Endothelial cell of umbilical vein (primary cell): ENCODE measurements around the gene CMTM7. TPM values are rescaled to one million over a fixed set of nuclear protein-coding genes. Genes with fewer than 3 reads are reported as not detected.

ENCODE experiments used
- BruUV-seq: library from RNA; stranded (reverse); fragments of 400-500 nt; replicated peaks from 2 replicates; lab custom pipeline; 2021; lab: Mats Ljungman, UMichigan
- CTCF ChIA-PET: fragments of 300-600, 350-600 bp; sonication (Branson Sonifier 250); formaldehyde crosslinking; loops from one replicate; lab custom pipeline; 2021; ENCODE audit warnings: antibody characterized with exemption, inconsistent platforms; lab: Charles Lee
- POLR2A ChIA-PET: fragments of 300-600, 350-600 bp; sonication (Branson Sonifier 250); formaldehyde crosslinking; loops from one replicate; lab custom pipeline; 2021; ENCODE audit warnings: antibody characterized with exemption, inconsistent platforms; lab: Charles Lee
- DNase-seq: peaks from one replicate; pipeline ENCODE4 v3.0.0-alpha.2; 2011; ENCODE audit warnings: low read depth, low spot score
- FAIRE-seq: peaks from 2 replicates; lab custom pipeline; 2011; peaks lifted over from hg19 to GRCh38; lab: Jason Lieb, UNC
- H2AFZ ChIP-seq: 2 replicates; pipeline ENCODE4 v1.6.0; 2012; ENCODE audit warnings: low read depth, low read length, control low read depth, inconsistent platforms
- H3K27ac ChIP-seq: 2 replicates; pipeline ENCODE4 v1.5.1; 2011; ENCODE audit warnings: low read depth, mild to moderate bottlenecking, control low read depth, low read length, moderate library complexity; ENCODE audit not compliant: insufficient read depth
- H3K27me3 ChIP-seq, 2 experiments: 2 replicates each; pipeline versions ENCODE4 v1.6.0 to v1.6.1; 2011; ENCODE audit warnings: low read length in 2 of 2, mixed read lengths in 1 of 2; ENCODE audit not compliant: control insufficient read depth in 2 of 2, insufficient read depth in 2 of 2
- H3K36me3 ChIP-seq, 2 experiments: 2 replicates in 1 of 2; 3 replicates in 1 of 2; pipeline ENCODE4 v1.5.1; 2011; ENCODE audit warnings: low read length in 2 of 2, mild to moderate bottlenecking in 1 of 2, moderate library complexity in 1 of 2; ENCODE audit not compliant: control insufficient read depth in 2 of 2, insufficient read depth in 2 of 2; ENCODE audit errors: extremely low read depth in 1 of 2
- H3K4me1 ChIP-seq: 3 replicates; pipeline ENCODE4 v1.5.1; 2011; ENCODE audit warnings: mild to moderate bottlenecking, low read length; ENCODE audit not compliant: control insufficient read depth, insufficient read depth; ENCODE audit errors: extremely low read depth
- H3K4me2 ChIP-seq: 2 replicates; pipeline ENCODE4 v1.6.1; 2011; ENCODE audit warnings: low read length, control low read depth, mixed read lengths; ENCODE audit not compliant: insufficient read depth
- H3K4me3 ChIP-seq, 3 experiments: fragments of 200-600 bp in 1 of 3; sonication (generic), shearing (Covaris generic) in 1 of 3; replicated peaks in 1 of 3; 2 replicates each; pipeline ENCODE4 v1.5.1; 2011 to 2016; ENCODE audit warnings: control low read depth in 3 of 3, low read length in 3 of 3, mild to moderate bottlenecking in 2 of 3, inconsistent platforms in 1 of 3, low read depth in 1 of 3, moderate library complexity in 1 of 3; ENCODE audit not compliant: insufficient read depth in 1 of 3
- H3K79me2 ChIP-seq: 2 replicates; pipeline ENCODE4 v1.6.0; 2012; ENCODE audit warnings: low read length, inconsistent platforms; ENCODE audit not compliant: control insufficient read depth, insufficient read depth
- H3K9ac ChIP-seq: replicated peaks from 2 replicates; pipeline ENCODE3; 2011; ENCODE audit warnings: low read length, control low read depth; ENCODE audit not compliant: insufficient read depth; ENCODE audit errors: extremely low read depth
- H3K9me1 ChIP-seq: replicated peaks from 3 replicates; pipeline ENCODE4 v1.6.0; 2011; ENCODE audit warnings: mild to moderate bottlenecking, low read length; ENCODE audit not compliant: control insufficient read depth, insufficient read depth; ENCODE audit errors: extremely low read depth
- H3K9me3 ChIP-seq: replicated peaks from 2 replicates; pipeline ENCODE4 v1.5.1; 2012; ENCODE audit warnings: low read length, inconsistent platforms; ENCODE audit not compliant: control insufficient read depth, insufficient read depth
- H4K20me1 ChIP-seq: replicated peaks from 2 replicates; pipeline ENCODE3; 2011; ENCODE audit warnings: mild to moderate bottlenecking, low read length; ENCODE audit not compliant: control insufficient read depth, insufficient read depth; ENCODE audit errors: extremely low read depth
- CTCF ChIP-seq, 2 donors: IDR thresholded peaks; 1 replicate in 1 of 2; 2 replicates in 1 of 2; pipeline ENCODE4 v1.5.1; 2011; ENCODE audit warnings: low read length in 2 of 2, mild to moderate bottlenecking in 2 of 2, moderate library complexity in 2 of 2, control low read depth in 1 of 2, inconsistent platforms in 1 of 2, low read depth in 1 of 2; ENCODE audit not compliant: insufficient read depth in 1 of 2; ENCODE audit errors: extremely low read depth in 1 of 2
- EZH2 ChIP-seq: IDR thresholded peaks from 2 replicates; pipeline ENCODE4 v1.6.1; 2012; ENCODE audit warnings: borderline replicate concordance, low read depth, mild to moderate bottlenecking, moderate library complexity, low read length, inconsistent platforms; ENCODE audit not compliant: severe bottlenecking
- FOS ChIP-seq: IDR thresholded peaks from 2 replicates; pipeline ENCODE4 v1.6.1; 2011; ENCODE audit warnings: mild to moderate bottlenecking, low read length, moderate library complexity, borderline replicate concordance; ENCODE audit not compliant: insufficient read depth
- GATA2 ChIP-seq: IDR thresholded peaks from 2 replicates; pipeline ENCODE4 v1.7.0; 2011; ENCODE audit warnings: low read depth, mild to moderate bottlenecking, moderate library complexity, mixed read lengths, low read length; ENCODE audit not compliant: insufficient read length, insufficient read depth
- JUN ChIP-seq: IDR thresholded peaks from 2 replicates; pipeline ENCODE4 v1.6.1; 2011; ENCODE audit warnings: borderline replicate concordance, low read depth; ENCODE audit not compliant: insufficient read length, insufficient read depth
- MAX ChIP-seq: IDR thresholded peaks from 2 replicates; pipeline ENCODE4 v1.6.1; 2011; ENCODE audit not compliant: insufficient read depth, insufficient read length
- MYC ChIP-seq: IDR thresholded peaks from one replicate; pipeline ENCODE4 v1.6.1; 2011; ENCODE audit warnings: mild to moderate bottlenecking, low read depth, low read length
- POLR2A ChIP-seq: IDR thresholded peaks from 2 replicates; pipeline ENCODE4 v1.6.1; 2012; ENCODE audit warnings: low read depth, mild to moderate bottlenecking, control low read depth, low read length
- POLR2AphosphoS5 ChIP-seq: IDR thresholded peaks from 2 replicates; pipeline ENCODE4 v1.6.1; 2012; ENCODE audit warnings: low read depth, mild to moderate bottlenecking, control low read depth, low read length, moderate library complexity; ENCODE audit not compliant: insufficient read depth
- dilution Hi-C: fragments of 300-500 bp; cut with MboI; formaldehyde crosslinking; loops from one replicate; pipeline ENCODE4 v1.15.0; 2019; ENCODE audit warnings: low sequenced_read_pairs; ENCODE audit not compliant: extremely low pct_ligation_motif_present
- intact Hi-C: fragments of 100-400 bp; cut with micrococcal nuclease; formaldehyde crosslinking; loops from one replicate; pipeline ENCODE4 v1.10.0; 2022
- polyA plus RNA-seq, 4 experiments: library from polyadenylated mRNA; depleted of rRNA in 3 of 4; stranded (reverse) in 3 of 4; unstranded in 1 of 4; fragments of >200 nt; gene quantifications; 2 replicates each; pipeline versions ENCODE4 v1.2.1 to v1.2.3, GENCODE V29; 2011 to 2012; ENCODE audit warnings: missing spikeins in 1 of 4
- total RNA-seq: library from RNA; stranded (reverse); gene quantifications from 2 replicates; pipeline ENCODE4 v1.2.3, GENCODE V29; 2021

Gene CMTM7
- total and polyA plus RNA-seq, 2 donors (not counting 3 experiments of a cell fraction or from before 2014, with no cell fraction given), result 44.7 to 88.5 TPM

GRCh38 chr3:32410367-32411246 lies 19.0 kb downstream of the CMTM7 start:
- H3K27ac ChIP-seq, result no peak overlapping the region
- CTCF ChIA-PET, result interaction anchor here (0.9 to 1.8 kb wide), 5 partner anchors 10 to 59 kb away, joined by 3 to 7 read pairs (median 5); no protein-coding TSS in a partner anchor
- no peak overlapping the region for H3K9ac ChIP-seq
- no peak for DNase-seq
- H3K4me2 ChIP-seq, result no peak overlapping the region
- intact Hi-C loops (no loop called here), dilution Hi-C loops (no loop called here)
- no peak for TF ChIP-seq MYC
- TF ChIP-seq POLR2AphosphoS5, result no peak
- H3K27me3 ChIP-seq, result no peaks in the 10 kb centered on the region
- H3K9me3 ChIP-seq, result no peaks in the 10 kb centered on the region
- H3K4me1 ChIP-seq, result peaks cover 35% of the 10 kb centered on the region
- BruUV-seq, result no TSS peak
- POLR2A ChIA-PET, result no interaction called here
- no peak for FAIRE-seq
- H3K79me2 ChIP-seq, result peaks cover 54% of the 10 kb centered on the region
- H3K36me3 ChIP-seq, result no peaks in the 10 kb centered on the region
- H4K20me1 ChIP-seq, result no peaks in the 10 kb centered on the region
- H3K4me3 ChIP-seq, result no peak overlapping the region
- no peak overlapping the region for H2AFZ ChIP-seq
- no peaks in the 10 kb centered on the region for H3K9me1 ChIP-seq

- BruUV-seq, result no TSS peak
- intact Hi-C loops (no loop called here), dilution Hi-C loops (no loop called here)
- Histone ChIP-seq H3K4me3 (no peak overlapping the region), H3K79me2 (peaks cover 53% of the 10 kb centered on the region), H3K9me3 (no peaks in the 10 kb centered on the region), H3K9ac (no peak overlapping the region), H3K27ac (no peak overlapping the region), H3K4me1 (peaks cover 35% of the 10 kb centered on the region), H3K9me1 (no peaks in the 10 kb centered on the region), H3K36me3 (no peaks in the 10 kb centered on the region), H2AFZ (no peak overlapping the region), H3K4me2 (no peak overlapping the region), H4K20me1 (no peaks in the 10 kb centered on the region), H3K27me3 (no peaks in the 10 kb centered on the region)
- TF ChIP-seq POLR2AphosphoS5 (no peak), POLR2A (no peak), CTCF (IDR thresholded peaks at IDR 0.05; ENCODE audit: extremely low read depth in 1 of 2, insufficient read depth in 1 of 2, low read depth in 1 of 2, low read length in 2 of 2) (no peak), EZH2 (no peak), MAX (no peak), MYC (no peak), JUN (no peak), FOS (no peak), GATA2 (no peak)
- DNase-seq (no peak), FAIRE-seq (no peak)
- ChIA-PET CTCF (interaction anchor here (0.9 to 1.4 kb wide), 3 partner anchors 36 to 58 kb away, joined by 3 to 5 read pairs (median 4); no protein-coding TSS in a partner anchor), POLR2A (no interaction called here)
Observed at GRCh38 chr3:32411442-32411841, 19.8 kb downstream of the CMTM7 start.
